Measurements from ENCODE around the gene PLCH2.

Gene PLCH2

GRCh38 chr1:2447276-2448097 is 28.6 kb upstream of the PLCH2 start:
- H3K9ac ChIP-seq (ENCODE audit: low read depth in 1 of 2, low read length in 2 of 2): no peak overlapping the region
- H3K4me1 ChIP-seq (ENCODE audit: control insufficient read depth in 2 of 2, insufficient read depth in 2 of 2, low read length in 2 of 2): no peaks in the 10 kb centered on the region

GRCh38 chr1:2448098-2448445 is 28.0 kb upstream of the PLCH2 start:
- Histone ChIP-seq H3K36me3 (ENCODE audit: control insufficient read depth in 2 of 2, insufficient read depth in 2 of 2, low read length in 2 of 2) (no peaks in the 10 kb centered on the region), H3K9ac (ENCODE audit: low read depth in 1 of 2, low read length in 2 of 2) (no peak overlapping the region), H3K27me3 (ENCODE audit: control insufficient read depth in 2 of 2, insufficient read depth in 2 of 2, low read length in 2 of 2) (peaks cover under 1% of the 10 kb centered on the region in 2 donors), H3K9me3 (ENCODE audit: control insufficient read depth in 2 of 2, low read length in 2 of 2) (no peaks in the 10 kb centered on the region), H3K4me3 (ENCODE audit: low read length in 2 of 2) (no peak overlapping the region), H3K27ac (ENCODE audit: low read depth in 2 of 2, low read length in 2 of 2) (no peak overlapping the region), H3K4me1 (ENCODE audit: control insufficient read depth in 2 of 2, insufficient read depth in 2 of 2, low read length in 2 of 2) (no peaks in the 10 kb centered on the region)

More at GRCh38 chr1:2447276-2448097, 28.6 kb upstream of the PLCH2 start:
- Histone ChIP-seq H3K27ac (ENCODE audit: low read depth in 2 of 2, low read length in 2 of 2) (no peak overlapping the region), H3K36me3 (ENCODE audit: control insufficient read depth in 2 of 2, insufficient read depth in 2 of 2, low read length in 2 of 2) (no peaks in the 10 kb centered on the region), H3K9me3 (ENCODE audit: control insufficient read depth in 2 of 2, low read length in 2 of 2) (no peaks in the 10 kb centered on the region), H3K4me3 (ENCODE audit: low read length in 2 of 2) (no peak overlapping the region), H3K27me3 (ENCODE audit: control insufficient read depth in 2 of 2, insufficient read depth in 2 of 2, low read length in 2 of 2) (peaks cover 5 to 7% of the 10 kb centered on the region in 2 donors)

DNA sequence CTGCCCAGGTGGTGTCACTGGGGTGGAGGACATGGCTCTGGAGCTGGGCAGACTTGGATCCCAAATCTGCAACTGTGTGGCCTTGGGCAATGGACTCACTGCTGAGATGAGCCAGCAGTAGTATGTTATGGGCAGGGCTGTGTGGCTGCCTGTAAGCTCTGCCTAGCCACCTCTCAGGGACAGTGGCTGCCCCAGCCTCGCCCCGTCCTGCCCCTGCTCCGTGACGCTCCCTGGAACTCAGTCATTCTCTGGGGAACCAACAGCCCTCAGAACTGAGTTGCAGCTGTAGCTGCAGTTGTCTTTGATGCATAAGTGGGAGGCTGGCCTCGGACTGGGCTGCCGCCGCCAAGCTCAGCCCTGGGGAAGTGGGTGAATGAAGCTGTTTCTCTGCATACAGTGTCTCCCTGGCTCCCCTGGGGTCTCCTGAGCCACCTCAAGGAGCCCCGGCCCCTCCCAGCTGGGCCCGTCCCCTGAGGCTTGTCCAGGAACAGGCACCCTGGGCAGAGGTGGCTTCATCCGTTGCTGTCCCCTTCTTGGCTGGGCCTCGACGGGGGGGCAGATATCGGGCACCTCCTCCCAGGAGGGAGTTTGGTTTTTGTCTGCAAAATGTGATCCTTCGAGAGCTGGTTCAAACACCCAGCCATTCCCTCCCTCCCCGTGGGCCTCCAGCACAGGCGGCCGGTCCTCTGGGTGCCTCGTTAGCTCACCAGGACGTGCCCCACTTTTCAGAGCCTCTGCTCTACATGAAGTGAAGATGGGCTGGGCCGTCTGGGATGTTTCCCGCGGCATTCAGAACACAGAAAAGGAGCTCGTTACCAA is 26.2 kb upstream of the PLCH2 start:
- Histone ChIP-seq H3K4me1 (ENCODE audit: control insufficient read depth in 2 of 2, insufficient read depth in 2 of 2, low read length in 2 of 2) (no peaks in the 10 kb centered on the region), H3K4me3 (ENCODE audit: low read length in 2 of 2) (no peak overlapping the region), H3K9ac (ENCODE audit: low read depth in 1 of 2, low read length in 2 of 2) (no peak overlapping the region), H3K27me3 (ENCODE audit: control insufficient read depth in 2 of 2, insufficient read depth in 2 of 2, low read length in 2 of 2) (no peaks in the 10 kb centered on the region), H3K9me3 (ENCODE audit: control insufficient read depth in 2 of 2, low read length in 2 of 2) (no peaks in the 10 kb centered on the region), H3K36me3 (ENCODE audit: control insufficient read depth in 2 of 2, insufficient read depth in 2 of 2, low read length in 2 of 2) (no peaks in the 10 kb centered on the region), H3K27ac (ENCODE audit: low read depth in 2 of 2, low read length in 2 of 2) (no peak overlapping the region)

- H3K9ac ChIP-seq (ENCODE audit: low read depth in 1 of 2, low read length in 2 of 2): no peak overlapping the region
- H3K36me3 ChIP-seq (ENCODE audit: control insufficient read depth in 2 of 2, insufficient read depth in 2 of 2, low read length in 2 of 2): no peaks in the 10 kb centered on the region
- no peaks in the 10 kb centered on the region for H3K4me1 ChIP-seq (ENCODE audit: control insufficient read depth in 2 of 2, insufficient read depth in 2 of 2, low read length in 2 of 2)
- H3K27me3 ChIP-seq (ENCODE audit: control insufficient read depth in 2 of 2, insufficient read depth in 2 of 2, low read length in 2 of 2): no peaks in the 10 kb centered on the region
- H3K9me3 ChIP-seq (ENCODE audit: control insufficient read depth in 2 of 2, low read length in 2 of 2): no peaks in the 10 kb centered on the region
- H3K4me3 ChIP-seq (ENCODE audit: low read length in 2 of 2): no peak overlapping the region
- no peak overlapping the region for H3K27ac ChIP-seq (ENCODE audit: low read depth in 2 of 2, low read length in 2 of 2)
Observed at GRCh38 chr1:2451741-2452140, 24.3 kb upstream of the PLCH2 start.

GRCh38 chr1:2452201-2452931 is 23.7 kb upstream of the PLCH2 start:
- no peaks in the 10 kb centered on the region for H3K9me3 ChIP-seq (ENCODE audit: control insufficient read depth in 2 of 2, low read length in 2 of 2)
- H3K27ac ChIP-seq (ENCODE audit: low read depth in 2 of 2, low read length in 2 of 2): no peak overlapping the region
- no peaks in the 10 kb centered on the region for H3K4me1 ChIP-seq (ENCODE audit: control insufficient read depth in 2 of 2, insufficient read depth in 2 of 2, low read length in 2 of 2)
- no peak overlapping the region for H3K9ac ChIP-seq (ENCODE audit: low read depth in 1 of 2, low read length in 2 of 2)
- no peak overlapping the region for H3K4me3 ChIP-seq (ENCODE audit: low read length in 2 of 2)
- H3K27me3 ChIP-seq (ENCODE audit: control insufficient read depth in 2 of 2, insufficient read depth in 2 of 2, low read length in 2 of 2): no peaks in the 10 kb centered on the region
- H3K36me3 ChIP-seq (ENCODE audit: control insufficient read depth in 2 of 2, insufficient read depth in 2 of 2, low read length in 2 of 2): no peaks in the 10 kb centered on the region

- no peaks in the 10 kb centered on the region for H3K4me1 ChIP-seq (ENCODE audit: control insufficient read depth in 2 of 2, insufficient read depth in 2 of 2, low read length in 2 of 2)
- no peaks in the 10 kb centered on the region for H3K27me3 ChIP-seq (ENCODE audit: control insufficient read depth in 2 of 2, insufficient read depth in 2 of 2, low read length in 2 of 2)
- H3K4me3 ChIP-seq (ENCODE audit: low read length in 2 of 2): no peak overlapping the region
- no peaks in the 10 kb centered on the region for H3K9me3 ChIP-seq (ENCODE audit: control insufficient read depth in 2 of 2, low read length in 2 of 2)
- no peak overlapping the region for H3K9ac ChIP-seq (ENCODE audit: low read depth in 1 of 2, low read length in 2 of 2)
- no peak overlapping the region for H3K27ac ChIP-seq (ENCODE audit: low read depth in 2 of 2, low read length in 2 of 2)
- no peaks in the 10 kb centered on the region for H3K36me3 ChIP-seq (ENCODE audit: control insufficient read depth in 2 of 2, insufficient read depth in 2 of 2, low read length in 2 of 2)
Observed at GRCh38 chr1:2452932-2453315, 23.2 kb upstream of the PLCH2 start.

- no peak overlapping the region for H3K4me3 ChIP-seq (ENCODE audit: low read length in 2 of 2)
- no peaks in the 10 kb centered on the region for H3K36me3 ChIP-seq (ENCODE audit: control insufficient read depth in 2 of 2, insufficient read depth in 2 of 2, low read length in 2 of 2)
- no peaks in the 10 kb centered on the region for H3K27me3 ChIP-seq (ENCODE audit: control insufficient read depth in 2 of 2, insufficient read depth in 2 of 2, low read length in 2 of 2)
- H3K9ac ChIP-seq (ENCODE audit: low read depth in 1 of 2, low read length in 2 of 2): no peak overlapping the region
- no peak overlapping the region for H3K27ac ChIP-seq (ENCODE audit: low read depth in 2 of 2, low read length in 2 of 2)
- H3K9me3 ChIP-seq (ENCODE audit: control insufficient read depth in 2 of 2, low read length in 2 of 2): no peaks in the 10 kb centered on the region
- H3K4me1 ChIP-seq (ENCODE audit: control insufficient read depth in 2 of 2, insufficient read depth in 2 of 2, low read length in 2 of 2): no peaks in the 10 kb centered on the region
Observed at GRCh38 chr1:2454227-2454626, 21.9 kb upstream of the PLCH2 start.

DNA sequence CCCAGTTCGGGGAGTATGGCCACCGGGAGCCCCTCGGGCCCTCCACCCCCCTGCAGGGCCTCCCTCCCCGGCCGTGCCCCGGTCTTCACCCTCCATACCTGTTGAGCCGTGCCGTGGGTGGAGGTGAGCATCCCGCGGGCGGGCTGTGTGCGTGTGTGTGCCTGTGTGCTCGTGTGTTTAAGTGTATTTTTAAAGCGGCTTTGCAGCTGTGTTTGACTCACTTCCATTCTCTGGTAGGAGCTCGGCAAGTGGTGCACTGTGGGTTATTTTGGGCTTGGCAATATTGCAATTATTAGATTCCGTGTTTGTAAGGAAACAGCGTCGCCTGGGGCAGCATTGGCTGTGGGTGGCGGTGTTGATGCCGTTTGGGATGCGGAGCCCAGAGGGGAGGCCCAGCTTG is 20.3 kb upstream of the PLCH2 start:
- no peaks in the 10 kb centered on the region for H3K4me1 ChIP-seq (ENCODE audit: control insufficient read depth in 2 of 2, insufficient read depth in 2 of 2, low read length in 2 of 2)
- H3K4me3 ChIP-seq (ENCODE audit: low read length in 2 of 2): no peak overlapping the region
- no peaks in the 10 kb centered on the region for H3K36me3 ChIP-seq (ENCODE audit: control insufficient read depth in 2 of 2, insufficient read depth in 2 of 2, low read length in 2 of 2)
- H3K27ac ChIP-seq (ENCODE audit: low read depth in 2 of 2, low read length in 2 of 2): no peak overlapping the region
- no peaks in the 10 kb centered on the region for H3K27me3 ChIP-seq (ENCODE audit: control insufficient read depth in 2 of 2, insufficient read depth in 2 of 2, low read length in 2 of 2)
- H3K9ac ChIP-seq (ENCODE audit: low read depth in 1 of 2, low read length in 2 of 2): no peak overlapping the region
- H3K9me3 ChIP-seq (ENCODE audit: control insufficient read depth in 2 of 2, low read length in 2 of 2): no peaks in the 10 kb centered on the region

DNA sequence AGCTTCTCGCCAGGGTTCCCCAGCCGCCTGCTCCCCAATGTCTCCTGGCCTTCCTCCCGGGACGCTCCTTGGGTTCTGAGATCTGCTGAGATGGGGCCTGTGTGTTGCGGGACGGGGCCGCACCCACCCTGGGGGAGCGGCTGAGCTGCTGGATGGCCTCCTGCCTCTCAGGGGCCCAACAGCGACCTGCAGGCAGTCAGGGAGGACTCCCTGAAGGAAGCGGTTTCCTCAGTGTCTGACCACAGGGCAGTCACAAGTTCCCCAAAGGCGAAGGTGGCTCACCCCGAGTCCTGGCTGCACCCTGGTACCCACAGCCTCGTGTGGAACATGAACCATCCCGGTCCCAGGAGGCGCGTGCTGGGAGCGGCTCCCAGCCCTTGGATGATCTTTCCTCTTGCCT is 18.6 kb upstream of the PLCH2 start:
- Histone ChIP-seq H3K36me3 (ENCODE audit: control insufficient read depth in 2 of 2, insufficient read depth in 2 of 2, low read length in 2 of 2) (no peaks in the 10 kb centered on the region), H3K9ac (ENCODE audit: low read depth in 1 of 2, low read length in 2 of 2) (no peak overlapping the region), H3K4me3 (ENCODE audit: low read length in 2 of 2) (no peak overlapping the region), H3K27me3 (ENCODE audit: control insufficient read depth in 2 of 2, insufficient read depth in 2 of 2, low read length in 2 of 2) (no peaks in the 10 kb centered on the region), H3K4me1 (ENCODE audit: control insufficient read depth in 2 of 2, insufficient read depth in 2 of 2, low read length in 2 of 2) (no peaks in the 10 kb centered on the region), H3K27ac (ENCODE audit: low read depth in 2 of 2, low read length in 2 of 2) (no peak overlapping the region), H3K9me3 (ENCODE audit: control insufficient read depth in 2 of 2, low read length in 2 of 2) (no peaks in the 10 kb centered on the region)

- H3K4me1 ChIP-seq (ENCODE audit: control insufficient read depth in 2 of 2, insufficient read depth in 2 of 2, low read length in 2 of 2): no peaks in the 10 kb centered on the region
Observed at GRCh38 chr1:2458687-2459086, 17.4 kb upstream of the PLCH2 start.

More at GRCh38 chr1:2458687-2459086, 17.4 kb upstream of the PLCH2 start:
- Histone ChIP-seq H3K27me3 (ENCODE audit: control insufficient read depth in 2 of 2, insufficient read depth in 2 of 2, low read length in 2 of 2) (no peaks in the 10 kb centered on the region), H3K27ac (ENCODE audit: low read depth in 2 of 2, low read length in 2 of 2) (no peak overlapping the region), H3K4me3 (ENCODE audit: low read length in 2 of 2) (no peak overlapping the region), H3K9ac (ENCODE audit: low read depth in 1 of 2, low read length in 2 of 2) (no peak overlapping the region), H3K9me3 (ENCODE audit: control insufficient read depth in 2 of 2, low read length in 2 of 2) (no peaks in the 10 kb centered on the region), H3K36me3 (ENCODE audit: control insufficient read depth in 2 of 2, insufficient read depth in 2 of 2, low read length in 2 of 2) (no peaks in the 10 kb centered on the region)
